SKM-1 treated with dmso at 0.1 percent for 144 hours (cell line): ENCODE results near the gene RHOG.

Experiments
- DNase-seq: peaks from one replicate; lab custom pipeline; 2025; ENCODE audit not compliant: unreplicated experiment; lab: John Stamatoyannopoulos, UW

RHOG gene

GRCh38 chr11:3781423-3781822 is 59.3 kb downstream of the RHOG start:
- DNase-seq: no peak
